ENCODE data around the gene INPP5J.
"Not testable (repeated sequence)": the region's sequence is repeated elsewhere in the genome, so short reads cannot be mapped to it uniquely, and the experiment has no call there.

The INPP5J gene

GRCh38 chr22:31088233-31088986 lies 34.4 kb upstream of the INPP5J start:
- no peak for DNase-seq (ENCODE audit: low spot score)

GRCh38 chr22:31089160-31090100 lies 33.3 kb upstream of the INPP5J start:
- peak; percentile 77 for DNase-seq (ENCODE audit: low spot score)

- DNase-seq (ENCODE audit: low spot score) = no peak
These were observed 32.3 kb upstream of the INPP5J start for GRCh38 chr22:31090217-31091085.

GRCh38 chr22:31091106-31091975 lies 31.4 kb upstream of the INPP5J start:
- no peak for DNase-seq (ENCODE audit: low spot score)

- DNase-seq (ENCODE audit: low spot score) = peak; percentile 69
These were observed 30.6 kb upstream of the INPP5J start for GRCh38 chr22:31092161-31092560.

- DNase-seq (ENCODE audit: low spot score) = no peak
These were observed 29.5 kb upstream of the INPP5J start for GRCh38 chr22:31093086-31093850.

- DNase-seq (ENCODE audit: low spot score) = no peak
These were observed 28.7 kb upstream of the INPP5J start for GRCh38 chr22:31094021-31094551.

GRCh38 chr22:31094741-31095140 lies 28.0 kb upstream of the INPP5J start:
- no peak for DNase-seq (ENCODE audit: low spot score)

GRCh38 chr22:31095637-31096249 lies 27.0 kb upstream of the INPP5J start:
- no peak for DNase-seq (ENCODE audit: low spot score)

- no peak for DNase-seq (ENCODE audit: low spot score)
These were observed 26.0 kb upstream of the INPP5J start for GRCh38 chr22:31096657-31097279.

- not testable (repeated sequence) for DNase-seq (ENCODE audit: low spot score)
These were observed 25.2 kb upstream of the INPP5J start for GRCh38 chr22:31097539-31097938.

GRCh38 chr22:31097941-31098631 lies 24.7 kb upstream of the INPP5J start:
- no peak for DNase-seq (ENCODE audit: low spot score)

GRCh38 chr22:31098632-31099110 lies 24.1 kb upstream of the INPP5J start:
- DNase-seq (ENCODE audit: low spot score) = no peak

GRCh38 chr22:31099386-31099785 lies 23.4 kb upstream of the INPP5J start:
- DNase-seq (ENCODE audit: low spot score) = no peak

GRCh38 chr22:31099841-31100761 lies 22.7 kb upstream of the INPP5J start:
- DNase-seq (ENCODE audit: low spot score) = no peak

- DNase-seq (ENCODE audit: low spot score) = no peak
These were observed 21.8 kb upstream of the INPP5J start for GRCh38 chr22:31100762-31101525.

Measured in D341Med (cell line).